Activated T-cell treated with anti-CD3 and anti-CD28 coated beads for 24 hours (primary cell): ENCODE results near the gene CLECL1.
"Not testable (repeated sequence)": the region's sequence is repeated elsewhere in the genome, so short reads cannot be mapped to it uniquely, and the experiment has no call there.

ENCODE experiments used
- DNase-seq: peaks from one replicate; pipeline ENCODE4 v3.0.0-alpha.2; 2020; ENCODE audit warnings: low read depth

CLECL1 gene

DNA sequence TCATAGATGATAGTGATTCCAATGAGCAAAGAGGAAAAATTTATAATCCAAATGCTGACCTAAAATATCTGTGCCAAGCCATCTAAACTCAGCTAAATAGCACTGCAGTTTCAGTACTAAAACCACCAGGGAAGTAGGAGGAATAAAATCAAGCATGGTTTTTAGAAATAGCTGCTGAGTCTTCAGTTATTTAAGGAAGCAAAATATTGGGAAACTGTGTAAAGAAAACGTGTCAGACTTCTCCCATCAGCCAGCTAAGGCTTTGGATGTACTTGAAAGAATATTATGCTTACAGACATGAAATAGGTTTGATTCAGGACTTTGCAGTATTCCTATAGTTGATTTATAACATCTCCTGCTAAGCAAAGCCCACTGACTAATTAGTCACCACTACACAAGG, 38.7 kb downstream of the CLECL1 start:
- no peak for DNase-seq

GRCh38 chr12:9692909-9693308, 40.0 kb downstream of the CLECL1 start:
- no peak for DNase-seq

GRCh38 chr12:9687228-9687627, 45.7 kb downstream of the CLECL1 start:
- no peak for DNase-seq

GRCh38 chr12:9685915-9686314, 47.0 kb downstream of the CLECL1 start:
- no peak for DNase-seq

GRCh38 chr12:9685366-9685765, 47.5 kb downstream of the CLECL1 start:
- not testable (repeated sequence) for DNase-seq

DNA sequence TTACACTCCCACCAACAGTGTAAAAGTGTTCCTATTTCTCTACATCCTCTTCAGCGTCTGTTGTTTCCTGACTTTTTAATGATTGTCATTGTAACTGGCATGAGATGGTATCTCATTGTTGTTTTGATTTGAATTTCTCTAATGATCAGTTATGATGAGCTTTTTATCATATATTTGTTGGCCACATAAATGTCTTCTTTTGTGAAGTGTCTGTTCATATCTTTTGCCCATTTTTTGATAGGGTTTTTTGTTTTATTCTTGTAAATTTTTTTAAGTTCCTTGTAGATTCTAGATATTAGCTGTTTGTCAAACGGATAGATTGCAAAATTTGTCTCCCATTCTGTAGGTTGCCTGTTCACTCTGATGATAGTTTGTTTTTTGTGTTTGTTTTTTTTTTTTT, 49.9 kb downstream of the CLECL1 start:
- DNase-seq, result not testable (repeated sequence)

DNA sequence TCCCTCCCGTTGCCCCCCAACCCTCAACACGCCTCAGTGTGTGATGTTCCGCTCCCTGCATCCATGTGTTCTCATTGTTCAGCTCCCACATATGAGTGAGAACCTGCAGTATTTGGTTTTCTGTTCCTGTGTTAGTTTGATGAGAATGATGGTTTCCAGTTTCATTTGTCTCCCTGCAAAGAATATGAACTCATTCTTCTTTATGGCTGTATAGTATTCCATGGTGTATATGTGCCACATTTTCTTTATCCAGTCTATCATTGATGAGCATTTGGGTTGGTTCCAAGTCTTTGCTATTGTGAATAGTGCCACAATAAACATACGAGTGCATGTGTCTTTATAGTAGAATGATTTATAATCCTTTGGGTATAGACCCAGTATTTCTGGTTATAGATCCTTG, 50.4 kb downstream of the CLECL1 start:
- not testable (repeated sequence) for DNase-seq

DNA sequence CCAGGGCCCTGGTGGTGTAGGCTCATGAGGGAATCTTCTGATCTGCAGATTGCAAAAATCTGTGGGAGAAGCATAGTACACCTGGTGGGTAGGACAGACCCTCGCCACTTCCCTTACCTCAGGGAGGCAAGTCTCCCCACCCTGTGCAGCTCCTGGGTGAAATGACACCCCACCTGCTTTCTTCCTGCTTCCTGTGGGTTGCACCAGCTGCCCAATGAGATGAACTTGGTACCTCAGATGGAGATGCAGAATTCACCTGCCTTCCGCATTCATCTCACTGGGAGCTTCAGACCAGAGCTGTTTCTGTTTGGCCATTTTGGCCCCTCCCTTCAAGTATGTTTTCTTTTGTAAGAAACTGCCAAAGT, 58.7 kb downstream of the CLECL1 start:
- no peak for DNase-seq

GRCh38 chr12:9673404-9674225, 59.3 kb downstream of the CLECL1 start:
- peak; percentile 70 for DNase-seq
